B cell (primary cell): Measurements from ENCODE around the gene SCFD1. TPM values are rescaled to one million over a fixed set of nuclear protein-coding genes. Genes with fewer than 3 reads are reported as not detected.

Source experiments
- ATAC-seq: fragments of 200-7000 bp; cut with Tn5 transposase; one replicate; pipeline ENCODE4 v1.10.0; 2021; ENCODE audit warnings: low read depth, mild to moderate bottlenecking, moderate number of reproducible peaks, moderate library complexity
- CTCF ChIA-PET: fragments of 350-600 bp; sonication (Branson Sonifier 250); formaldehyde crosslinking; loops from one replicate; lab custom pipeline; 2021; ENCODE audit warnings: antibody characterized with exemption, inconsistent platforms; lab: Charles Lee
- POLR2A ChIA-PET: fragments of 350-600 bp; sonication (Branson Sonifier 250); formaldehyde crosslinking; loops from one replicate; lab custom pipeline; 2021; ENCODE audit warnings: antibody characterized with exemption; lab: Charles Lee
- DNase-seq: peaks from one replicate; pipeline ENCODE4 v3.0.0; 2013
- H2AFZ ChIP-seq: 2 replicates; pipeline ENCODE4 v1.6.1; 2012; ENCODE audit warnings: mild to moderate bottlenecking, low read depth, low read length; ENCODE audit not compliant: insufficient read depth, poor library complexity, severe bottlenecking
- H3K27ac ChIP-seq, 2 donors: 1 replicate in 1 of 2; 2 replicates in 1 of 2; pipeline ENCODE4 v1.5.1; 2012 to 2013; ENCODE audit warnings: low read length in 2 of 2, mild to moderate bottlenecking in 2 of 2, moderate library complexity in 1 of 2
- H3K27me3 ChIP-seq, 4 experiments: fragments of 200-600 bp in 1 of 4; sonication (generic) in 1 of 4; replicated peaks in 1 of 4; 1 replicate in 2 of 4; 2 replicates in 2 of 4; pipeline versions ENCODE4 v1.6.1 to v1.7.0; 2013 to 2016; ENCODE audit warnings: low read length in 3 of 4, mild to moderate bottlenecking in 2 of 4, mixed read lengths in 1 of 4, moderate library complexity in 1 of 4; ENCODE audit not compliant: insufficient read depth in 4 of 4, control insufficient read depth in 3 of 4; ENCODE audit errors: control extremely low read depth in 1 of 4
- H3K36me3 ChIP-seq, 2 experiments: replicated peaks in 1 of 2; 1 replicate in 1 of 2; 2 replicates in 1 of 2; pipeline versions ENCODE4 v1.6.1 to v1.7.1; 2013; ENCODE audit warnings: low read length in 1 of 2; ENCODE audit not compliant: insufficient read depth in 2 of 2, control insufficient read depth in 1 of 2; ENCODE audit errors: control extremely low read depth in 1 of 2, extremely low read depth in 1 of 2
- H3K4me1 ChIP-seq, 2 donors: fragments of 200-600 bp in 1 of 2; sonication (generic) in 1 of 2; 1 replicate in 1 of 2; 2 replicates in 1 of 2; pipeline versions ENCODE4 v1.5.1 to v1.6.1; 2013 to 2017; ENCODE audit warnings: low read length in 2 of 2; ENCODE audit not compliant: control insufficient read depth in 2 of 2, insufficient read depth in 2 of 2
- H3K4me2 ChIP-seq: replicated peaks from 2 replicates; pipeline ENCODE3; 2012; ENCODE audit warnings: mild to moderate bottlenecking, low read depth, low read length; ENCODE audit not compliant: poor library complexity, severe bottlenecking
- H3K4me3 ChIP-seq, 5 experiments: fragments of 200-600 bp in 1 of 5; sonication (generic) in 1 of 5; 1 replicate in 3 of 5; 2 replicates in 2 of 5; pipeline versions ENCODE4 v1.5.1 to v1.7.0; 2011 to 2016; ENCODE audit warnings: low read length in 4 of 5, mild to moderate bottlenecking in 4 of 5, low read depth in 2 of 5, control low read depth in 1 of 5, moderate library complexity in 1 of 5; ENCODE audit not compliant: insufficient read depth in 1 of 5; ENCODE audit errors: control extremely low read depth in 1 of 5, extremely low read depth in 1 of 5
- H3K79me2 ChIP-seq: fragments of 200-600 bp; sonication (generic); one replicate; pipeline ENCODE4 v1.6.0; 2016; ENCODE audit warnings: low read length; ENCODE audit not compliant: control insufficient read depth, insufficient read depth
- H3K9ac ChIP-seq: fragments of 200-600 bp; sonication (generic); 2 replicates; pipeline ENCODE4 v1.6.1; 2017; ENCODE audit warnings: mild to moderate bottlenecking, low read length, moderate library complexity
- H3K9me3 ChIP-seq, 3 donors: one replicate each; pipeline versions ENCODE4 v1.6.1 to v1.7.1; 2013; ENCODE audit warnings: low read length in 2 of 3; ENCODE audit not compliant: control insufficient read depth in 2 of 3, insufficient read depth in 1 of 3; ENCODE audit errors: control extremely low read depth in 1 of 3
- H4K20me1 ChIP-seq: 2 replicates; pipeline ENCODE4 v1.6.0; 2012; ENCODE audit warnings: mild to moderate bottlenecking, low read length; ENCODE audit not compliant: insufficient read depth, control insufficient read depth, poor library complexity, severe bottlenecking
- H3K27ac Mint-ChIP-seq: one replicate; pipeline ENCODE4 v1.8.0; 2021; ENCODE audit warnings: mixed read lengths
- H3K27me3 Mint-ChIP-seq: one replicate; pipeline ENCODE4 v1.8.0; 2021; ENCODE audit warnings: mixed read lengths
- H3K4me1 Mint-ChIP-seq: one replicate; pipeline ENCODE4 v1.8.0; 2021; ENCODE audit warnings: mixed read lengths
- H3K4me3 Mint-ChIP-seq: one replicate; pipeline ENCODE4 v1.8.0; 2021; ENCODE audit warnings: mixed read lengths
- H3K9me3 Mint-ChIP-seq: one replicate; pipeline ENCODE4 v1.8.0; 2022; ENCODE audit warnings: mixed read lengths; ENCODE audit not compliant: insufficient read depth
- EZH2 ChIP-seq: IDR thresholded peaks from 2 replicates; pipeline ENCODE4 v1.6.1; 2012; ENCODE audit warnings: borderline replicate concordance, low read depth, mild to moderate bottlenecking, moderate library complexity, low read length; ENCODE audit not compliant: insufficient read depth, poor library complexity, severe bottlenecking
- WGBS: methylation state at CpG from one replicate; pipeline ENCODE4 v1.1.5; 2013; ENCODE audit warnings: missing lambda C conversion rate; ENCODE audit not compliant: insufficient coverage; 5-methylcytosine and 5-hydroxymethylcytosine counted together
- intact Hi-C: fragments of 100-400 bp; cut with micrococcal nuclease; formaldehyde crosslinking; loops from one replicate; pipeline ENCODE4 v1.10.0; 2022
- polyA plus RNA-seq: library from polyadenylated mRNA; depleted of rRNA; stranded (reverse); fragments of >200 nt; gene quantifications from 2 replicates; pipeline ENCODE4 v1.2.3, GENCODE V29; 2012
- total RNA-seq, 2 donors: library from RNA; stranded (reverse); fragments of 120-200 nt in 1 of 2; gene quantifications; 1 replicate in 1 of 2; 2 replicates in 1 of 2; pipeline versions ENCODE4 v1.2.3 to v1.2.4, GENCODE V29; 2013 to 2022
- TF ChIP-seq, protein P1 (sequence below): fragments of 200-600 bp; IDR thresholded peaks from one replicate; pipeline ENCODE4 v1.8.0; 2022; ENCODE audit warnings: antibody characterized with exemption, mild to moderate bottlenecking

SCFD1 gene
- total and polyA plus RNA-seq, 2 donors (not counting 1 experiment from before 2014, with no cell fraction given), result 23.1 to 73.0 TPM

GRCh38 chr14:30767624-30768023 lies 145.5 kb downstream of the SCFD1 start:
- Mint-ChIP-seq H3K4me3 (no peak overlapping the region), H3K9me3 (peaks cover 12% of the 10 kb centered on the region), H3K27me3 (peaks cover 23% of the 10 kb centered on the region), H3K4me1 (no peaks in the 10 kb centered on the region), H3K27ac (no peak overlapping the region)
- no peaks in the 10 kb centered on the region for H3K79me2 ChIP-seq
- no peaks in the 10 kb centered on the region for H3K36me3 ChIP-seq
- no peak overlapping the region for H3K9ac ChIP-seq
- POLR2A ChIA-PET, result no interaction called here
- WGBS, result 95% methylated on average over 4 of the region's 4 CpGs
- no peaks in the 10 kb centered on the region for H3K4me1 ChIP-seq
- no peaks in the 10 kb centered on the region for H3K27me3 ChIP-seq
- H3K9me3 ChIP-seq, result peaks cover 1 to 12% (median 4%) of the 10 kb centered on the region in 3 donors
- TF ChIP-seq, protein P1, sequence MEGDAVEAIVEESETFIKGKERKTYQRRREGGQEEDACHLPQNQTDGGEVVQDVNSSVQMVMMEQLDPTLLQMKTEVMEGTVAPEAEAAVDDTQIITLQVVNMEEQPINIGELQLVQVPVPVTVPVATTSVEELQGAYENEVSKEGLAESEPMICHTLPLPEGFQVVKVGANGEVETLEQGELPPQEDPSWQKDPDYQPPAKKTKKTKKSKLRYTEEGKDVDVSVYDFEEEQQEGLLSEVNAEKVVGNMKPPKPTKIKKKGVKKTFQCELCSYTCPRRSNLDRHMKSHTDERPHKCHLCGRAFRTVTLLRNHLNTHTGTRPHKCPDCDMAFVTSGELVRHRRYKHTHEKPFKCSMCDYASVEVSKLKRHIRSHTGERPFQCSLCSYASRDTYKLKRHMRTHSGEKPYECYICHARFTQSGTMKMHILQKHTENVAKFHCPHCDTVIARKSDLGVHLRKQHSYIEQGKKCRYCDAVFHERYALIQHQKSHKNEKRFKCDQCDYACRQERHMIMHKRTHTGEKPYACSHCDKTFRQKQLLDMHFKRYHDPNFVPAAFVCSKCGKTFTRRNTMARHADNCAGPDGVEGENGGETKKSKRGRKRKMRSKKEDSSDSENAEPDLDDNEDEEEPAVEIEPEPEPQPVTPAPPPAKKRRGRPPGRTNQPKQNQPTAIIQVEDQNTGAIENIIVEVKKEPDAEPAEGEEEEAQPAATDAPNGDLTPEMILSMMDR, result no peak
- TF ChIP-seq EZH2, result no peak
- intact Hi-C loops, result no loop called here
- H3K27ac ChIP-seq, result no peak overlapping the region
- no peak overlapping the region for H2AFZ ChIP-seq
- CTCF ChIA-PET, result no interaction called here
- no peak overlapping the region for H3K4me2 ChIP-seq
- no peaks in the 10 kb centered on the region for H4K20me1 ChIP-seq
- DNase-seq (no peak), ATAC-seq (no peak)
- H3K4me3 ChIP-seq, result no peak overlapping the region

DNA sequence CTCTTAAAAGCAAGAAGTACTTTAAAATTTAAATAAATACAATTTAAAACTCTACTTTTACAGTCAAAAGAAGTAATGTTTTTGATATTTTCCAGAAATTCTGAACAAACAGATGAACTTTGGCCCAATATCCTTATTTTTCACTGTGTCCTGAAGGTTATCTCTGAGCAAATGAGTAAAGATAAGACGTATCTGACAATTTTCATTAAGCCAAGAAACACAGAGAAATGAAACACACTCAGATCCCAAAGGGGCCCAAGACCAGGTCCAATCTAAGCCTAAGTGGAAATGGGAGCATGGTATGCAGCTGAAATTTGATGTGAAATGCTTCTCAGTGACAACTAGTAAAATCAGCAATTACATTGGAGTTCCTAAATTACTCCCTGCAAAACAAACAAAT lies 146.7 kb downstream of the SCFD1 start:
- Histone ChIP-seq H3K4me2 (no peak overlapping the region), H3K79me2 (no peaks in the 10 kb centered on the region), H3K4me1 (no peaks in the 10 kb centered on the region), H3K9ac (no peak overlapping the region), H2AFZ (no peak overlapping the region), H3K27me3 (peaks cover 0 to 4% (median 0%) of the 10 kb centered on the region in 4 experiments), H3K27ac (no peak overlapping the region), H3K4me3 (no peak overlapping the region), H3K9me3 (peaks cover 0 to 2% (median 1%) of the 10 kb centered on the region in 3 donors), H3K36me3 (no peaks in the 10 kb centered on the region), H4K20me1 (no peaks in the 10 kb centered on the region)
- peaks cover 4% of the 10 kb centered on the region for H3K9me3 Mint-ChIP-seq
- intact Hi-C loops, result no loop called here
- peaks cover 21% of the 10 kb centered on the region for H3K27me3 Mint-ChIP-seq
- no peak overlapping the region for H3K4me3 Mint-ChIP-seq
- no peaks in the 10 kb centered on the region for H3K4me1 Mint-ChIP-seq
- POLR2A ChIA-PET, result no interaction called here
- no peak for DNase-seq
- CTCF ChIA-PET, result no interaction called here
- H3K27ac Mint-ChIP-seq, result no peak overlapping the region
- no peak for TF ChIP-seq EZH2
- TF ChIP-seq, protein P1, result no peak
- ATAC-seq, result no peak
- no CpG with 5 or more reads among the region's 1 CpG for WGBS
